GM19397 (cell line): Measurements from ENCODE around the gene KRT74.

Experiments
- ATAC-seq: cut with Tn5 transposase; IDR thresholded peaks from one replicate; pipeline ENCODE4 v1.9.1; 2021; ENCODE audit warnings: mild to moderate bottlenecking, moderate library complexity; ENCODE audit not compliant: unreplicated experiment

KRT74 gene

DNA sequence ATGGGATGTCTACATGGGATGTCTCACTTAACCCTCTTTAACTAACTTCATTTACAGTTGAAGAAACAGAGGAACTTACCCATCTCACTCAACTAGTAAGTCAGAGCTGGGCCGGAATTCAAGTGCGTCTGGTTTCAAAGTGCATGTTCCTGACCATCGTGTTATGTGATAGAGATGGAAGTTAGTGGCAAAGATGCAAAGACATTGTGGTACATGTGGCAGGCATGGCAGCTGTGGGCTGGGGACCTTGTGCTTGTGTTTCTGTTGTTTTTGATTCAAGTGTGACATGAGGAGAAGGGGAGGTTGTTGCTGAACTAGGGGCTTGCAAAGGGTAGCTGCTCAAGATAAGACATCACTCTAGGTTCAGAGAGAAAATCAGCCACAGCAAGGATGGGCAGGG, 2.3 kb upstream of the KRT74 start:
- no peak for ATAC-seq

DNA sequence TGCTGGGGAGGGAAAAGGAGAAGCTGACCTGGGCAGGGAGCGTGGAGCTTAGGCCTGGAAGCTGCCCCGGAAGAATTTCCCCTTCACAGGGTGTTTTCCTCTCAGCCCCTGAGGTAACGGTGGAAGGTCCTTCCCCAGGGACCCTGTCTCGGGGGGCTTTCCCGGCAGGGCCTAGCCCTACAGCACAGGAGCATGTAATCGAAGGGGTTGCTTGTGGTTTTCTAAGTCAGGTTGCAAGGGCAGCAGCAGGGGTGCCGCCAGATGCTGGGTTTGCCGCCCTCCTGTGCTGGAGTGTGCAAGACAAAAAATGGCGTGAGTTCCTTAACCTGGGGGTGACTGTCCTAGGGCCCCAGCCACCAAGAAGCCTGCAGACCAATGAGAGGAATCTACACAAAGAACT, 1.6 kb upstream of the KRT74 start:
- no peak for ATAC-seq

GRCh38 chr12:52573306-52573705, 337 bp downstream of the KRT74 start:
- no peak for ATAC-seq

- ATAC-seq: no peak
These were observed 3.1 kb downstream of the KRT74 start for GRCh38 chr12:52570511-52570910.

- ATAC-seq: no peak
These were observed 5.5 kb downstream of the KRT74 start for GRCh38 chr12:52568111-52568510.

GRCh38 chr12:52566847-52567291, 6.8 kb downstream of the KRT74 start:
- ATAC-seq: no peak

DNA sequence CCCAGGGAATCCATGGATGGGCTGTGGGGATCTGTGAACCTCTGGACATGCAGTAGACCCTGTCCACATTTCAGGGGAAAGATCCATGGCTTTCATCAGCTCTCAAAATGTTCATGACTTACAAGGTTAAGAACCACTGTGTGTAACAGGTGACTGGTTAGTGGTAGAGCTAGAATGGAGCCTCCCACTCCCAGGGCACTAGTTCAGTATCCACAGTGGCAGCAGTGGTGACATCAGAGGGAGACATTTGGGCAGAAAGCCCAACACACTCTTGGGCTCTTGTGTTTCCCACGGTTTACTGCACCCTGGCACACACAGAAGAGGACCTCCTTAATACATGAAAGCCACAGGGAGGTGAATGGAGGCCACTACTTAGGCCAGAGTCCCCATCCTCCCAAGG, 9.1 kb downstream of the KRT74 start:
- no peak for ATAC-seq

GRCh38 chr12:52561880-52562449, 11.7 kb downstream of the KRT74 start:
- ATAC-seq: no peak

GRCh38 chr12:52559979-52560378, 13.7 kb downstream of the KRT74 start:
- no peak for ATAC-seq

GRCh38 chr12:52558781-52559445, 14.7 kb downstream of the KRT74 start:
- ATAC-seq: no peak

DNA sequence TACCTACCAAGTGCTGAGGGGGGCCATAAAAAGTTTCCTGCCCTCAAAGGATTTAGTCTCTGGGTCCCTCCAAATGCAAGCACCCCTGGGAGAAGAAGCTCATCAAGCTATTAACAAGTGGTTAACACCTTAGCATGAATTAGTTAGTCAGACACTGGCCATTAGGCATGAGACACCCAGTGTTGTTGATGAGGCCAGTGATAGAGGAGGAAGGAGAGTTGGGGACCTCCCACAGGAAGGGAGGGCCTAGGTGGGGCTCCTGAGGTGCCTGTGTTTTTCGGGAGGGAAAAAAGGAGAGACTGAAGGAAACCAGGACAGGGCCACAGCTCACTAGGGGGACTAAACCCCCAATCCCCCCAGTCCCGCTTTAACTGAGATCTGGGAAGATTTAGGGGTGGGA, 16.2 kb downstream of the KRT74 start:
- no peak for ATAC-seq

GRCh38 chr12:52555577-52555976, 18.1 kb downstream of the KRT74 start:
- ATAC-seq: no peak

GRCh38 chr12:52552681-52553195, 20.9 kb downstream of the KRT74 start, which contains the start of gene KRT71:
Gene KRT71 (minus strand): TSS chr12:52553145. CDS start chr12:52553077, 68 bp downstream.
- no peak for ATAC-seq

DNA sequence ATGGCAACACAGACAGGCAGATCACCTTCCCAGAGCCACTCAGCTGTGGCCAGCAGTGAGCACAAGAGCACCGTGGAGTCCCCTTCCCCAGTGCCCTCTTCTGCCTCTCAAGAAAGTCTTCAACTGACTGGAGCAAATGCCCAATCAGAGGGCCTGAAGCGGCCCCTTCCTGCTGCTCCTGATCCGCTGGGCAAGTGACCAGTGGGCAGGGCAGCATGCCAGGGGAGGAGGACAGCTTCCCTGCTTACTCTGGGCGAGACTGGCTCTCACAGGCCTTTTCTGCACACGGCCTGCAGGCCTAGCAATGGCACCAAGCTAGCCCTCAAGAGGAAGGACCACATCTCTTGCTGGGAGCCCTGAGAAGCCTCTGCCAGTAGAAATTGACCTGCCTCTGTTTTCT, 21.6 kb downstream of the KRT74 start:
- no peak for ATAC-seq

DNA sequence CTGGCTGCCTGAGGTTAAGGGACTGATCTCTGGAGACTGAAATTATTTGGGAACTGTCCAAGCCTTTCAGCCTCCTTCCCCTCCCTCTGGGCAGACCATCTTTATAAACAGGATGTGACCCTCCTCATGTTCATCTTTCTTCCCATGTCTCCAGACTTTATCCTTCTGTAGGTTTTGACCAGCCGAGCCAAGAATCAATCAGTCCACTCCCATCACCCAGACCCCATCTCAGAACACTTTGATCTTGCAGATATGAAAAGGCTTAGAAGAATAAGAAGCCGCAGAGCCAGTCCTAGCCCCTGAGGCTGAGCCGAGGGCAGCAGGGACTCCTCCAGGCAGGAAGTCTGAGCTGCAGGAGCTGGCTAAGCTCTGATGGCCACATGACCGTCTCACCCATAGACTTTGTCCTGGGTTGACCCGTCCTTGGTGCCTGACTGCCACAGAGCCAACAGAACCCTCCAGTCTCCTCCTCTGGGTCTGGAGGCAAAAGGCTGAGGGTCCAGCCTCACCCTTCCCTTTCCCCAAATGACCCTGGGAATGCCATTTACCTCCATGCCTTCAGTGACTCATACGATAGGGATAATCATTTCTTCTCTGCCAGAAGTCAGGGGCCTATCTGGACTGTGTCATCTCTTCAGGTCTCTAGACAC, 22.3 kb downstream of the KRT74 start:
- ATAC-seq: no peak

DNA sequence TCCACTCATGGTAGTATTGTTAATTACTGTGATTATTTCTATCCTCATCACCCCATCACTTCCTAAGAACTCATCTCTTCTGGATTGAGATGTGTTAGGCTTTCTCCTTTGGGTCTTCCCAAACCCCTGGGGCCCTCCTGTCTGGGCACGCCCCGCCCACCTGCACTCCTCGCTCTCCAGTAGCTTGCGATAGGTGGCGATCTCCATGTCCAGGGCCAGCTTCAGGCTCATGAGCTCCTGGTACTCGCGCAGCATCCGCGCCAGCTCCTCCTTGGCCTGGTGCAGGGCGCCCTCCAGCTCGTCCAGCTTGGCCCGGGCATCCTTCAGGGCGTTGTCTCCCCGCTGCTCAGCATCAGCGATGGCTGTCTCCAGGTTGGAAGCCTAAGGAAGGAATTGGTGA, 27.5 kb downstream of the KRT74 start:
- ATAC-seq: no peak

DNA sequence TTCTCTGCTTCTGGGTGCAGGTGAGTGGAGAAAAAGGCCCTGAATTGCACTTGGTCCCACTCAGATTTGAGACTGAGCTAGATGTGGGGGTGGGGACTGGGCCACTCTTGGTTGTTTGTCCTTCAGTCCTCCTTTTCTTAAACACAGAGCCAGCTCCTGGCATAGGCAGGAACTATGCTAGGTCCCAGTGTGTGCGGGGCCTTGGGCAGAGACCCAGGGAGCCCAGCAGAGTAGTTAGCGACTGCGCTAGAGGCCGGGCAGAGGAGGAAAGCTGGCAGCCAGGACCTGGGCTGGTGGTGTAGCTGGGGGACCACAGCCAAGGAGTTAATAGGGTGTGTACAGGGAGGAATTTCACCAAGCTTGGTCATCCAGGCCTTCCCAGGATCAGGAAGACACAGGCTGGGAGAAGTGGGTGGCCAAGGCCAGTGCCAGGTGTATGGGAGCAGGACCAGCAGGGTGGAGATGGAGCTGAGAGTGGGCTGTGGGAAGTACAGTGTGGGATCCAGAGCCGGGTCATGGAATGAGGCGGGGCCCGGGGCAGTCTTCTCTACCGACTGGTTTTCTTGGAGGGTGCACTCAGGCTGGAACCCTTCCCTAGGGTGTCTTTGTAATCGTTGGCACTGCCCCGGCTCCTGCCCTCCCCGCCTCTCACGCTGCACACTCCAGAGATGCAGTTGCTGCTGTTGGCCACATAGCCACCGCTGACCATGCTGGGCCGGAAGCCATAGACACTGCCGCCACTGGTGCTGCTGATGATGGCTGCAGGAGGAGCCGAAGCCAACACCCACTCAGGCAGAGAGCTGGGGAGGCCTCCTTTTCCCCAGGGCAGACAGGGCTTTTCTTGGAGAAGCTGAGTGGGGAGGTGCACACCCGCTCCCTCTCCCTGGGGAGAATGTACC, 29.4 kb downstream of the KRT74 start:
- no peak for ATAC-seq

GRCh38 chr12:52542785-52543318, 30.8 kb downstream of the KRT74 start:
- no peak for ATAC-seq

DNA sequence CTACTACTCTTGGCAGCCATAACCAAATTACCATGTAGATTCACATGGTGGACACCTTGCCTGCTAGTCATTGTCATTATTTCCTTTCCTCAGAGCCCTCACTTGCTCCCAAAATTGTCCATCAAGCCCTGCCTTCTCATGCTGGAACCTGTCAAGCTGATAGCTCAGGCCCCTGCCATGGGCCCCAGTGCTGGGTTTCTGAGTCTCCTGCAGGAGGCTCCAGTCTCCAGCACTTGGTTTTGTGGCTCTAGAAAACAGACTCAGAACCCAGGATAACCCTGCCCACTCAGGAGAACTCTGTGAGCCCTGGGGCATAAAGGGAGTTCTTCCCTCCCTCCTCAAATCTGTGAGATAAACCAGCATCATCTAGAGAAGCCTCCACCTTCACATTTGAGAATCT, 31.5 kb downstream of the KRT74 start:
- ATAC-seq: no peak

DNA sequence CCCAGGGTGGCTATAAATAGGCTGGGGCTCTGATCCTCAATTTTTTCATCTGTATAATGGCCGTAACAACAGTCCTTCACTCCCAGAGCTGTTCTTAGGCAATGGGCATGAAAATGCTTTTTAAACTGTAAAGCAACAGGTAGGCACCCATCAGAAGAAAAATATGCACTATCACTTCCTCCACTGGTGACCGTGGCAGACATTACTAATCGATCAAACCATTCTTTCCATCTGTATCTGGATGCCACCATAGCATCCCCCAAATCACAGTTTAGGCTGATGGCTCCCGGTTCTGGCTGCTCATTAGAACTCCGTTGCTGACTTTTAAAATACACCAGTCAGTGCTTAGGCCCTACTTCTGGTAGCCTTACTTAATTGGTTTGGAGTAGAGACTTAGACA, 31.9 kb downstream of the KRT74 start:
- no peak for ATAC-seq

- no peak for ATAC-seq
These were observed 33.1 kb downstream of the KRT74 start for GRCh38 chr12:52540531-52540930.
